Measurements from ENCODE around the gene PRORP. TPM values are rescaled to one million over a fixed set of nuclear protein-coding genes. Genes with fewer than 3 reads are reported as not detected.
"Not testable (repeated sequence)": the region's sequence is repeated elsewhere in the genome, so short reads cannot be mapped to it uniquely, and the experiment has no call there.

The PRORP gene
- total RNA-seq, 1 experiment from 2014 or later = 44.1 TPM

DNA sequence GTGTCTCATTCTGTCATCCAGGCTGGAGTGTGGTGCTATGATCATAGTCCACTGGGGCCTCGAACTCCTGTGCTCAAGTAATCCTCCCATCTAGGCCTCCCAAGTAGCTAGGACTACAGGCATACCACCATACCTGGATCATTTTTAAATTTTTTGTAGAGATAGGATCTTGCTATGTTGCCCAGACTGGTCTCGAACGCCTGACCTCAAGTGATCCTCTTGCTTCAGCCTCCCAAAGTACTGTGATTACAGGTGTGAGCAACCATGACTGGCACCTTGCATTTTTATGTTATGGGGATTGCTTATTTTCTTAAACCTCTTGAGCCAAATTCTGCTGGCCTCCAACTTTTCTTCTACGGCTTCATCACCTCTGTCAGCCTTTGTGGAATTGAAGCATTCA, 26.9 kb downstream of the PRORP start (continued):
- TF ChIP-seq, protein P1, sequence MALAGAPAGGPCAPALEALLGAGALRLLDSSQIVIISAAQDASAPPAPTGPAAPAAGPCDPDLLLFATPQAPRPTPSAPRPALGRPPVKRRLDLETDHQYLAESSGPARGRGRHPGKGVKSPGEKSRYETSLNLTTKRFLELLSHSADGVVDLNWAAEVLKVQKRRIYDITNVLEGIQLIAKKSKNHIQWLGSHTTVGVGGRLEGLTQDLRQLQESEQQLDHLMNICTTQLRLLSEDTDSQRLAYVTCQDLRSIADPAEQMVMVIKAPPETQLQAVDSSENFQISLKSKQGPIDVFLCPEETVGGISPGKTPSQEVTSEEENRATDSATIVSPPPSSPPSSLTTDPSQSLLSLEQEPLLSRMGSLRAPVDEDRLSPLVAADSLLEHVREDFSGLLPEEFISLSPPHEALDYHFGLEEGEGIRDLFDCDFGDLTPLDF (CRISPR knock-in tag; IDR thresholded peaks at IDR 0.05) = no peak
- TF ChIP-seq GTF2I (CRISPR knock-in tag; conservative IDR thresholded peaks at IDR 0.05) = no peak
- TF ChIP-seq, protein P2, sequence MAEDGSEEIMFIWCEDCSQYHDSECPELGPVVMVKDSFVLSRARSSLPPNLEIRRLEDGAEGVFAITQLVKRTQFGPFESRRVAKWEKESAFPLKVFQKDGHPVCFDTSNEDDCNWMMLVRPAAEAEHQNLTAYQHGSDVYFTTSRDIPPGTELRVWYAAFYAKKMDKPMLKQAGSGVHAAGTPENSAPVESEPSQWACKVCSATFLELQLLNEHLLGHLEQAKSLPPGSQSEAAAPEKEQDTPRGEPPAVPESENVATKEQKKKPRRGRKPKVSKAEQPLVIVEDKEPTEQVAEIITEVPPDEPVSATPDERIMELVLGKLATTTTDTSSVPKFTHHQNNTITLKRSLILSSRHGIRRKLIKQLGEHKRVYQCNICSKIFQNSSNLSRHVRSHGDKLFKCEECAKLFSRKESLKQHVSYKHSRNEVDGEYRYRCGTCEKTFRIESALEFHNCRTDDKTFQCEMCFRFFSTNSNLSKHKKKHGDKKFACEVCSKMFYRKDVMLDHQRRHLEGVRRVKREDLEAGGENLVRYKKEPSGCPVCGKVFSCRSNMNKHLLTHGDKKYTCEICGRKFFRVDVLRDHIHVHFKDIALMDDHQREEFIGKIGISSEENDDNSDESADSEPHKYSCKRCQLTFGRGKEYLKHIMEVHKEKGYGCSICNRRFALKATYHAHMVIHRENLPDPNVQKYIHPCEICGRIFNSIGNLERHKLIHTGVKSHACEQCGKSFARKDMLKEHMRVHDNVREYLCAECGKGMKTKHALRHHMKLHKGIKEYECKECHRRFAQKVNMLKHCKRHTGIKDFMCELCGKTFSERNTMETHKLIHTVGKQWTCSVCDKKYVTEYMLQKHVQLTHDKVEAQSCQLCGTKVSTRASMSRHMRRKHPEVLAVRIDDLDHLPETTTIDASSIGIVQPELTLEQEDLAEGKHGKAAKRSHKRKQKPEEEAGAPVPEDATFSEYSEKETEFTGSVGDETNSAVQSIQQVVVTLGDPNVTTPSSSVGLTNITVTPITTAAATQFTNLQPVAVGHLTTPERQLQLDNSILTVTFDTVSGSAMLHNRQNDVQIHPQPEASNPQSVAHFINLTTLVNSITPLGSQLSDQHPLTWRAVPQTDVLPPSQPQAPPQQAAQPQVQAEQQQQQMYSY (CRISPR knock-in tag; IDR thresholded peaks at IDR 0.05) = no peak
- TF ChIP-seq ELF4 (CRISPR knock-in tag; IDR thresholded peaks at IDR 0.05; ENCODE audit: low read depth) = no peak
- TF ChIP-seq MXD4 (CRISPR knock-in tag; IDR thresholded peaks at IDR 0.05; ENCODE audit: borderline replicate concordance) = no peak
- no peak for TF ChIP-seq CREB1 (CRISPR knock-in tag; IDR thresholded peaks at IDR 0.05)

DNA sequence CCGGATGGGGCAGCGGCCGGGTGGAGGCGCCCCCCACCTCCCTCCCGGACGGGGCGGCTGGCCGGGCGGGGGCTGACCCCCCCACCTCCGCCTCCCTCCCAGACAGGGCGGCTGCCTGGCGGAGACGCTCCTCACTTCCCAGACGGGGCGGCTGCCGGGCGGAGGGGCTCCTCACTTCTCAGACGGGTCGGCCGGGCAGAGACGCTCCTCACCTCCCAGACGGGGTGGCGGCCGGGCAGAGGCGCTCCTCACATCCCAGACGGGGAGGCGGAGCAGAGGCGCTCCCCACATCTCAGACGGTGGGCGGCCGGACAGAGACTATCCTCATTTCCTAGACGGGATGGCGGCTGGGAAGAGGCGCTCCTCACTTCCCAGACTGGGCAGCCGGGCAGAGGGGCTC, 30.2 kb downstream of the PRORP start:
- H3K36me3 Mint-ChIP-seq = peaks cover 40% of the 10 kb centered on the region
- peaks cover 19% of the 10 kb centered on the region for H3K4me1 Mint-ChIP-seq
- CTCF ChIA-PET; ATAC-seq; DNase-seq (ENCODE audit: low spot score); POLR2A ChIA-PET; H3K4me3 Mint-ChIP-seq; H3K27me3 Mint-ChIP-seq (ENCODE audit: low read depth); H3K27ac Mint-ChIP-seq: not testable (repeated sequence)
- H3K9me3 Mint-ChIP-seq = peaks cover 19% of the 10 kb centered on the region

DNA sequence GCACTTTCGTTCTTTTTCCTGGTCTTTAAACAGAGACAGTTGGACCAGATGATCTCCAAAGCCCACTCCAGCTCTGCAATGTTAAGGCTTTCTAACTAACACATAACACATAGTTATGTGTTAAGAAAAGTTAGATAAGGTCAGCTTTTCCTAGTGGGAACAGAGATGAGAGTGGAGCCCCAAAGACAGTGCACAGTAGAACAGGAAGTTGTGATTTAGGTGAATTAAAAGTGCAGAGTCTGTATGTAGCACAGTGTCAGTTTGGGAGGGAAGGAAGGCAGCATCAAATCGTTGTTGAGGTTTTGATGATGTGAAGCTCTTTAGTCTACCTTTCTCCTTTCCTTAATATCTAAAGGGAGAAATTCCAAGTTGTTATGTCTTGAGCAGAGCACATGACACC, 31.7 kb downstream of the PRORP start:
- Mint-ChIP-seq H3K4me3 (no peak overlapping the region), H3K27me3 (ENCODE audit: low read depth) (no peaks in the 10 kb centered on the region), H3K4me1 (peaks cover 19% of the 10 kb centered on the region), H3K9me3 (peaks cover 12% of the 10 kb centered on the region), H3K36me3 (peaks cover 34% of the 10 kb centered on the region), H3K27ac (no peak overlapping the region; the same call in 1 of the 2 replicates)
- POLR2A ChIA-PET = no interaction called here
- ATAC-seq (no peak), DNase-seq (ENCODE audit: low spot score) (no peak)
- CTCF ChIA-PET = interaction anchor here (0.6 to 0.7 kb wide), 3 partner anchors 266 to 668 kb away, joined by 3 to 4 read pairs (median 4); no protein-coding TSS in a partner anchor
- TF ChIP-seq, protein P3, sequence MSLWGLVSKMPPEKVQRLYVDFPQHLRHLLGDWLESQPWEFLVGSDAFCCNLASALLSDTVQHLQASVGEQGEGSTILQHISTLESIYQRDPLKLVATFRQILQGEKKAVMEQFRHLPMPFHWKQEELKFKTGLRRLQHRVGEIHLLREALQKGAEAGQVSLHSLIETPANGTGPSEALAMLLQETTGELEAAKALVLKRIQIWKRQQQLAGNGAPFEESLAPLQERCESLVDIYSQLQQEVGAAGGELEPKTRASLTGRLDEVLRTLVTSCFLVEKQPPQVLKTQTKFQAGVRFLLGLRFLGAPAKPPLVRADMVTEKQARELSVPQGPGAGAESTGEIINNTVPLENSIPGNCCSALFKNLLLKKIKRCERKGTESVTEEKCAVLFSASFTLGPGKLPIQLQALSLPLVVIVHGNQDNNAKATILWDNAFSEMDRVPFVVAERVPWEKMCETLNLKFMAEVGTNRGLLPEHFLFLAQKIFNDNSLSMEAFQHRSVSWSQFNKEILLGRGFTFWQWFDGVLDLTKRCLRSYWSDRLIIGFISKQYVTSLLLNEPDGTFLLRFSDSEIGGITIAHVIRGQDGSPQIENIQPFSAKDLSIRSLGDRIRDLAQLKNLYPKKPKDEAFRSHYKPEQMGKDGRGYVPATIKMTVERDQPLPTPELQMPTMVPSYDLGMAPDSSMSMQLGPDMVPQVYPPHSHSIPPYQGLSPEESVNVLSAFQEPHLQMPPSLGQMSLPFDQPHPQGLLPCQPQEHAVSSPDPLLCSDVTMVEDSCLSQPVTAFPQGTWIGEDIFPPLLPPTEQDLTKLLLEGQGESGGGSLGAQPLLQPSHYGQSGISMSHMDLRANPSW (CRISPR knock-in tag; conservative IDR thresholded peaks at IDR 0.05; ENCODE audit: low read depth) = no peak
- TF ChIP-seq, protein P4, sequence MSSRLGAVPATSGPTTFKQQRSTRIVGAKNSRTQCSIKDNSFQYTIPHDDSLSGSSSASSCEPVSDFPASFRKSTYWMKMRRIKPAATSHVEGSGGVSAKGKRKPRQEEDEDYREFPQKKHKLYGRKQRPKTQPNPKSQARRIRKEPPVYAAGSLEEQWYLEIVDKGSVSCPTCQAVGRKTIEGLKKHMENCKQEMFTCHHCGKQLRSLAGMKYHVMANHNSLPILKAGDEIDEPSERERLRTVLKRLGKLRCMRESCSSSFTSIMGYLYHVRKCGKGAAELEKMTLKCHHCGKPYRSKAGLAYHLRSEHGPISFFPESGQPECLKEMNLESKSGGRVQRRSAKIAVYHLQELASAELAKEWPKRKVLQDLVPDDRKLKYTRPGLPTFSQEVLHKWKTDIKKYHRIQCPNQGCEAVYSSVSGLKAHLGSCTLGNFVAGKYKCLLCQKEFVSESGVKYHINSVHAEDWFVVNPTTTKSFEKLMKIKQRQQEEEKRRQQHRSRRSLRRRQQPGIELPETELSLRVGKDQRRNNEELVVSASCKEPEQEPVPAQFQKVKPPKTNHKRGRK (CRISPR knock-in tag; IDR thresholded peaks at IDR 0.05; ENCODE audit: borderline replicate concordance) = no peak
- TF ChIP-seq NFYB (CRISPR knock-in tag; conservative IDR thresholded peaks at IDR 0.05; ENCODE audit: low read depth) = no peak
- no peak for TF ChIP-seq NFATC4 (CRISPR knock-in tag; IDR thresholded peaks at IDR 0.05)
- TF ChIP-seq, protein P5, sequence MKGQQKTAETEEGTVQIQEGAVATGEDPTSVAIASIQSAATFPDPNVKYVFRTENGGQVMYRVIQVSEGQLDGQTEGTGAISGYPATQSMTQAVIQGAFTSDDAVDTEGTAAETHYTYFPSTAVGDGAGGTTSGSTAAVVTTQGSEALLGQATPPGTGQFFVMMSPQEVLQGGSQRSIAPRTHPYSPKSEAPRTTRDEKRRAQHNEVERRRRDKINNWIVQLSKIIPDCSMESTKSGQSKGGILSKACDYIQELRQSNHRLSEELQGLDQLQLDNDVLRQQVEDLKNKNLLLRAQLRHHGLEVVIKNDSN (CRISPR knock-in tag; IDR thresholded peaks at IDR 0.05) = no peak

Measured in WTC11 (cell line).